NCI-H226 (cell line): ENCODE results near the gene RBFA.
"Not testable (repeated sequence)": the region's sequence is repeated elsewhere in the genome, so short reads cannot be mapped to it uniquely, and the experiment has no call there.

ENCODE experiments used
- DNase-seq: peaks from one replicate; pipeline ENCODE4 v3.0.0-alpha.2; 2015

Gene RBFA, protein sequence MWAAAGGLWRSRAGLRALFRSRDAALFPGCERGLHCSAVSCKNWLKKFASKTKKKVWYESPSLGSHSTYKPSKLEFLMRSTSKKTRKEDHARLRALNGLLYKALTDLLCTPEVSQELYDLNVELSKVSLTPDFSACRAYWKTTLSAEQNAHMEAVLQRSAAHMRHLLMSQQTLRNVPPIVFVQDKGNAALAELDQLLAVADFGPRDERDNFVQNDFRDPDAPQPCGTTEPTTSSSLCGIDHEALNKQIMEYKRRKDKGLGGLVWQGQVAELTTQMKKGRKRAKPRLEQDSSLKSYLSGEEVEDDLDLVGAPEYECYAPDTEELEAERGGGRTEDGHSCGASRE

DNA sequence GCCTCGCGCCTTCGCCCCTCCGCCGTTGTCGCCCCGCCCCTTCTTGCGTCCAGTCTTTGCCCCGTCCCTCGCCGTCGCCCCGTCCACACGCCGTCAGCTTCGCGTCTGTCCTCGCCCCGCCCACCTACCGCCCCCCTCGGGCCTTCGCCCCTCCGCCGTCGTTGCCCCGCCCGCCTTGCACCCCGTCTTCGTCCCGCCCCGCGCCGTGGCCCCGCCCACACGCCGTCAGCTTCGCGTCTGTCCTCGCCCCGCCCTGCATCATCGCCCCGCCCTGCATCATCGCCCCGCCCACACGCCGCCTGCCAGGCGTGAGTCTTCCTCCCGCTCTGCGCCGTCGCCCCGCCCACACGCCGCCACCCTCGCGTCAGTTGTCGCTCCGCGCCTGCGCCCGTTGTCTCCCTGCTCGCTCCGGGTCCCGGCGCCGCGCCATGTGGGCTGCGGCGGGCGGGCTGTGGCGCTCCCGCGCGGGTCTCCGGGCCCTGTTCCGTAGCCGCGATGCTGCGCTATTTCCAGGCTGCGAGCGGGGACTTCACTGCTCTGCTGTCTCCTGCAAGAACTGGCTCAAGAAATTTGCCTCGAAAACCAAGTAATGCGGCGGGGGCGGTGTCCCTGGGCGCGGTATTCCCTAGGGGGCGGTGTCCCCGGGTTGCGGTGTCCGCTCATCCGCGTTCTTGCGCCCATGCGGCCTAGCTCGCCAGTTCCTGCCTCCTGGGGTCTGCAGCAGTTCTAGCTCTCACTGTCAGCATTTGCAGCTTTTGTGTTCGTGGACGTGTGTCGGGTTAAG lies at the start of gene RBFA:
RBFA (plus strand) TSS at position 367 of the 784 bp plus-strand sequence; CDS start at position 429, 62 bp downstream.
- peak; percentile 75 for DNase-seq

DNA sequence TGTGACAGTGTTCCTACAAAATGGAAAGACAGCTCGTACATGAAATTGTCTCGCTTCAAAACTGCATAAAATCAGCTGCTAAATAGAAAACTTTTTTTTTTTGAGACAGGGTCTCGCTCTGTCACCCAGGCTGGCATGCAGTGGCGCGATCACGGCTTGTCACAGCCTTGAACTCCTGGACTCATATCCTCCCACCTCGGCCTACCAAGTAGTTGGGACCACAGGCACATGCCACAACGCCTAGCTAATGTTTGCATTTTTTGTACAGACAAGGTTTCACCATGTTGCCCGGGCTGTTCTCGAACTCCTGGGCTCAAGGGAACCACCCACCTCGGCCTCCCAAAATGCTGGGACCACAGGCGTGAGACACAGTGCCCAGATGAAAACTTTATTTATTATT lies 49.1 kb upstream of the RBFA start:
- DNase-seq, result no peak

DNA sequence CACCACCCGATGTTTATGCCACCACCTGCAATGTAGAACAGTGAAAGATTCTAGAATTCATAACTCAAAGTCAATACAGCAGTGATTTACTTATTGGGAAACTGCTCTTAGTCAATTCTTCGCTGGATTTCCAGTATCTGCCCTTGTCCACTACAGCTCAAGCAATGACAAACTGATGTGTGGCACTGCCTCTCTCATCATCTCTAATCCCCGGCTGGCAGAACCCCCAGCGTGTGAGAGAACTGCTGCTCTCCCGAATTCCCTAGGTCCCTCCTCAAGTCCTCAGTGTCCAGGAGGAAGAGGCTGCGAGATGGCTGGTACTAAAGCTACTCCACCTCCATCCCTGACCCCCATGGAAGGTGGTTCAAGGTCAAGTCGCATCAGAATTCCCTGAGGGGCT lies 47.5 kb upstream of the RBFA start:
- DNase-seq, result no peak

DNA sequence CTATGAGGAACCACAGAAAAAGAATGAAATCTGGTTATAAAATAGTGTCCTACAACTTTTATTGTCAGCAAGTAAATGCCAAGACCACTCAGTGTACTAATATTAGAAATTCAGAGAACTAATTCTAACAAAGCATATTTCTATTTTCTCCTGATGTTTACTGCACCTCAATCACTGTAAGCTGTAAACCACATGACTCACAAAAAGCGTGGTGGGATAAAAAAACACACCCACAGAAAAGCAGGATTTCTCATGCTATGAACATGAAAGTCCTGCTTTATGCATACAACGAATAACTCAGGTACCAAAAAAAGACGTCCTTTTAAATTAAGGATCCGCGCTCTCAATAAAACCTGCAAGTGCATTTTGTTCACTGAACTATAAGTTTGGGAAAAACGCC lies 46.7 kb upstream of the RBFA start:
- DNase-seq, result no peak

DNA sequence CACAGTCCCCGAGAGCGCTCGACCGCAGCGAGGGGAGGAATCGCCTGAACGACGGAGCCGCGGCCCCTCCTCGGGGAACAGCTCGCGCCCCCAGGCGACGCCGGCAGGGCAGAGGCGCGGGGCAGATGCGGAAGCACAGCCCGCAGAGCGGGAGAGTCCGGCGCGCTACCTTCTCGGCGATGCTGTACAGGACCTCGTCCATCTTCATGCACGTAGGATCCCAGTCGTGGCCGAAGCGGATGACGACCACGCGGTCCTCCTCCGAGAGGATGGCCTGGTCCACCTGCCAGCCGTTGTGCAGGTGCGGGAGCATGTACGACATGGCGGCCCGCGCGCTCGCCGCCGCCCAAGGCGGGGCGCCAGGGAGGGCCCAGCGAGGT lies 46.2 kb upstream of the RBFA start:
- peak; percentile 49 for DNase-seq

DNA sequence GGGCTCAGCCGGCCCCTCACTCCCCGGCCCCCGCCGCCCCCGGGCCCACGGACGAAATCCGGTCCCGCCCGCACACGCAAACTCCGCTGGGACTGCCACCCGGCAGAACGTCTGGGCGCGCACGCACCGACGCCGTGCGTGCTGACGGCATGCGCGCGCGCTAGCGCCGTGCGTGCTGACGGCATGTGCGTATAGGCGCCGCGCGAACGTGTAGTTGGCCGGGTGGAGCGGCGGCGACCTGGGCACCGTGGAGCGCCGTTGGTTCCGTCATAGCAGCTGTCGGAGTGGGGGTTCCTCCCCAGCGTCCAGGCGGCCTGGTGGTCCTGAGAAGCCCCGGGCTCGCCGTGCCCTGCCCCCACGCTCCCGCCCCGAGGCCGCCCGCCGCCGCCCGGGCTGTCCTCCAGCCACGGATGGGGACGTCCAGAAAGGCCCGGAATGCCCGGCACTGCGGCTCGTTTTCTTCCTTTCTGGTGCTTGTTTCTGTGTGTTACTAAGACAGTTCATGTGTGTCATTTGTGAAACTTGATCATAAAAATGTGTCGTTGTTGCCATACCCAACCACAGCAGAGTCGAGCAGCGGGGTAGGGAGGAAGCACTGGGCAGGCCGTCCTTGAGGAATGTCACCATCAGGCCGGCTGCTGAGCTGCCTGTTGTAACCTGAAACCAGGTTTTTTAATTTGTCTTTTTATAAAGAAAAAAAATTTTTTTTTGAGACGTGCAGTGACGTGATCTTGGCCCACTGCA lies 45.6 kb upstream of the RBFA start, which contains the start of gene TXNL4A:
TXNL4A (minus strand) TSS at position 113 of the 744 bp plus-strand sequence. CDS start 171 bp downstream, outside the sequence.
- peak; percentile 77 for DNase-seq

DNA sequence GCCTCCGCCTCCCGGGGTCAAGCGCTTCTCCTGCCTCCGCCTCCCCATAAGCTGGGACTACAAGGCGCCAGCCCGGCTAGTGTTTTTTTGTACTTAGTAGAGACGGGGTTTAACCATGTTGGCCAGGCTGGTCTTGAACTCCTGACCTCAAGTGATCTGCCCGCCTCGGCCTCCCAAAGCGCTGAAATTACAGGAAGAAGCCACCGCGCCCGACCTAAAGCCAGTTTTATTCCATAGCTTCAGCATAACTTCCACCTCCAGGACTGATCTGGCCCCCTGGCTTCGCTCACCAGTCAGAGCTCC lies 45.1 kb upstream of the RBFA start:
- no peak for DNase-seq

DNA sequence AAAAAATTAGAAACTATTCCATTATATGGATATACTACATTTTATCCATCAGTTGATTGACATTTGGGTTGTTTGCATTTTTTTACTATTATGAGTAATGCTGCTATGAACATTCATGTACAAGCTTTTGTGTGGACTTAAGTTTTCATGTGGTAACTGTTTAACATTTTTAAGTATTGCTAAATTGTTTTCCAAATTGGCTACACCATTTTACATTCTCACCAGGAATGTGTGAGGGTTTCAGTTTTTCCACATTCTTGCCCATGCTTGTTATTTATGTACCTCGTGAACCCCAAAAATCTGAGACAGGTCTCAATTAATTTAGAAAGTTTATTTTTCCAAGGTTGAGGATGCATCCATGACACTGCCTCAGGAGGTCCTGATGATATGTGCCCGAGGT lies 42.7 kb upstream of the RBFA start:
- no peak for DNase-seq

DNA sequence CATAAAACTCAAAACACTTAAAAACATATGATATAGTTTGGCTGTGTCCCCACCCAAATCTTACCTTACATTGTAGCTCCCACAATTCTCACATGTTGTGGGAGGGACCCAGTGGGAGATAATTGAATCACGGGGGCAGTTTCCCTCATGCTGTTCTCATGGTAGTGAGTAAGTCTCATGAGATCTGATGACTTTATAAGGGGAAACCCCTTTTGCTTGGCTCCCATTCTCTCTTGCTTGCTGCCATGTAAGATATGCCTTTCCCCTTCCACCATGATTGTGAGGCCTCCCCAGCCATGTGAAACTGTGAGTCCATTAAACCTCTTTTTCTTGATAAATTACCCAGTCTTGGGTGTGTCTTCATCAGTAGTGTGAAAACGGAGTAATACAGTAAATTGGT lies 34.5 kb upstream of the RBFA start:
- not testable (repeated sequence) for DNase-seq

DNA sequence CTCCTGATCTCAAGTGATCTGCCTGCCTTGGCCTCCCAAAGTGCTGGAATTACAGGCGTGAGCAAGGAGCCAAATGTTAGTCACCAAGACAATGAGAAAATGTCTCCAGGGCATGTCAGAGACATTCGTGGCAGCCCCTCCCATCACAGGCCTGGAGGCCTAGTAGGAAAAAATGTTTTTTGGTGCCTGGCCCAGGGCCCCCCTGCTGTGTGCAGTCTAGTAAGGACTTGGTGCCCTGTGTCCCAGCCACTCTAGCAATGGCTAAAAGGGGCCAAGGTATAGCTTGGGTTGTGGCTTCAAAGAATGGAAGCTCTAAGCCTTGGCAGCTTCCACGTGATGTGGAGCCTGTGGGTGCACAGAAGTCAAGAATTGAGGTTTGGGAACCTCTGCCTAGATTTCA lies 33.4 kb upstream of the RBFA start:
- no peak for DNase-seq

DNA sequence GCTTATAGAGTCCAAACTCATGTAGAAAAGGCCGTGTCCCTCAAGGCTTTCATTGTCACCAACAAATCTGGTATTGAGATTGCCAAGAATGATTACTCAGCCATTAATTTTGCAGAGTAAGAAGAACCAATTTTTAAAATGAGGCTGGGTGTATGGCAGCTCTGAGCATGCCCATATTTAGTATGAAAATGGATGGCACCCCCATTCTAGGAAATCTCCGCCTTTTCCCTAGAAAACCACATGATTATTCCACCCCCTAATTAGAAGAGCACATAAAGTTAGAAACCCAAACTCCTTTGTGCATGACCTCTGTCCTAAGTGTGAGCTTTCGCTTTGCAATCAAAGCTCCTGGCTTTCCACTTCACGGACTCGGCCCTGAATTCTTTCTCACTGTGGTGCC lies 31.8 kb upstream of the RBFA start:
- no peak for DNase-seq

DNA sequence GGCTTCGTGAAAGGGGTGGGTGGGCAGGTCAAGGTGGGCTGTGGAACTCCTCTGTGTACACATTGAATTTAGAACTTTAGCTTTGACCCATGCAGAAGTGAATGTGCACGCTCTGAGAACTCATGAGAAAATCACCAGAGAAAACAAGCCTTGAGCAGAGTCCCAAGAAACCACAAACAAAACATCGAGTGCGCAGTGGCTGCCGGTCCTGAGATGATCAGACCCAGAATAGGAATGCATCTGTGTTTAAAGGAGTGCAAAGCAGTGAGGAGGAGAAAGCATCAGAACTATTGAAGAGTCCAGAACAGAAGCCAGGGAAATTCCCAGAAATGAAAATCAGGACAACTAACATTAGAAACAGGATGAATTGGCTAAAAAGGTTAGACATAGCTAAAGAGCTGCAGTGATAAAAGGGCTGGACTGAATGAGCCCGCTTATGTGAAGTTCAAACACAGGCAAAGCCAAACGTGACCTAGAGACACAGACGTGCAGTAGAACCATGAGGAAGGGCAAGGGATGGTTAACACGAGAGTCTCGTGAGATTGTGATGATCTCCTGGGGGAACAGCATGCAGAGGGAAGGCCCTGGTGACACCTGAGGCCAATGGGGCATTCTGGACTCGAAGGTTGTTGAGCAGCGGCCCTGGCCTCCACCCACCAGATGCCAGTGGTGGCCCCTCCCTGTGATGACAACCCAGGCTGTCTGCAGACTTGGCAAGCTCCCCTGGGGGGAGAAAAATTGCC lies 29.5 kb upstream of the RBFA start:
- DNase-seq, result no peak

DNA sequence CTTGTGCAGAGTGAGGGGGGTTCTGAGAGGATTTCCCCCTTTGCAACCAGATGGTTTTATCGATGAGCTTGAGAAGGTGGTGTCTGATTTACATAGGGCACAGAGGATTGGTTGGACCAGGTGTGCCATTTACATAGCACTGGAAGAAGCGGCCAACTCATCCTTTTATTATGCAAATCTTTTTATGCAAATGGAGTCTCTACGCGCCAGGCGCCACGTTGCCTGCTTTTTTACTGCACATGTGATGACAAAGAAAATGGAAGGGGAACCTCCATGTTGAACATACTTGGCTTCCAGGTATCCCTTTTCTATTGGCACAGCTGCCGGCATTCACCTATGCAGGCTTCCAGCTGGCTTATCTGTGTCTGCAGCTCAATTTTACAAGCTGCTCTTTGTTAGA lies 27.5 kb upstream of the RBFA start:
- DNase-seq, result no peak

DNA sequence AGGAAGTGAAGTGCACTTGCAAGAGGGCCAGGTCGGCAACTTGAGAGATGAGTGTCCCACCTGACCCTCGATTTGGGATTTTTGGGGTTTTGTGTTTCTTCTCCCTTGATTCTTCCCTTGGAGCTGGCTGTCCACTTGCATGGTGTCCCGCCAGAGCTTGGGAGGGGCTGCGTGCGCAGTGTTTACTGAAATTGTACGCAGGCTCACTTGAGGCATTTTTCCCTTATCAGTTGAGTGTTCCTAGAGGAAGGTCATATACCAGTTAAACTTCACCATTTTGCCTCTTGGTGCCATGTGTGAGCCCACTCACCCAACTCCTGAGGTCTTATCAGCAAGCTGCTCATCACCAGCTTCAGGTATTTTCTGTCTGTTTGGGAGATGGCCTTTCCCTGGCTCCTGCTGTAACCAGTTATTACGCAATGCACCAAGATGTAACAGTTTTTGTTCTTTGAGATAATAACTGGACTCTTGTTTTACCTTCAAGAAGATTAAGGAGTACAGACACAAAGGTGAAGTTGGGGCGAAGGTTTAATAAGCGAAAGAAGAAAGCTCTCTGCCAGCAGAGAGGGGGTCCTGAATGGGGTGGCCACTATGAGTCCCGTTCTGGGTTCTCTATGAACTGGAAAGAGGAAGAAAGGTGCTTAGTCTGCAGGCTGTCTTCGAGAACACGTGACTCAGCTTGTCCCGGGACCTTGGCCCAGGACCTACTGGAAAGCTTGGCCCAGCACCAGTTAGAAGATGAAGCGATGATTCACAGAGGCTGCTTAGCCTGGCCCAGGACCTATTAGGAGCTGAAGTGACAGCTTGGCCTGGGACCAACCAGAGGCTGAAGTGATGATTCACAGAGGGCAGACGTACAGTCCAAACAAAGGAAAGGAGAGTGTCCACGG lies 24.3 kb upstream of the RBFA start:
- peak; percentile 88 for DNase-seq

DNA sequence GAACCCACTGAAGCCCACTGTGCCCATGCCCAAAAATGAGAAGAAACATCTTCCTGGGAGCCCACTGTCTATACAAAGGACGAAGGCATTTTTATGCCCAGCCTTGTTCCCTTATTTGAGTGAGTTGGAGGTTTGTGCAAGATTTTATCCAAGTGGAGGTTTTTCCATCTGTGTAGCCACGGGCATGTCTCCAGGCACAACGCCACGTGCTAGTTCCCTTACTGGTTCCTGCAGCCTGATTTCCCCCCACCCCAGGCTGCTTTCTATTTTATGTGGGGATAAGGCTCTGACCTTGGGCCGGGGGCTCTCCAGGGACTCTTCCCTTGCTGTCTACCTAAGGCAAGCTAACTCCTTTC lies 23.7 kb upstream of the RBFA start:
- DNase-seq, result no peak

DNA sequence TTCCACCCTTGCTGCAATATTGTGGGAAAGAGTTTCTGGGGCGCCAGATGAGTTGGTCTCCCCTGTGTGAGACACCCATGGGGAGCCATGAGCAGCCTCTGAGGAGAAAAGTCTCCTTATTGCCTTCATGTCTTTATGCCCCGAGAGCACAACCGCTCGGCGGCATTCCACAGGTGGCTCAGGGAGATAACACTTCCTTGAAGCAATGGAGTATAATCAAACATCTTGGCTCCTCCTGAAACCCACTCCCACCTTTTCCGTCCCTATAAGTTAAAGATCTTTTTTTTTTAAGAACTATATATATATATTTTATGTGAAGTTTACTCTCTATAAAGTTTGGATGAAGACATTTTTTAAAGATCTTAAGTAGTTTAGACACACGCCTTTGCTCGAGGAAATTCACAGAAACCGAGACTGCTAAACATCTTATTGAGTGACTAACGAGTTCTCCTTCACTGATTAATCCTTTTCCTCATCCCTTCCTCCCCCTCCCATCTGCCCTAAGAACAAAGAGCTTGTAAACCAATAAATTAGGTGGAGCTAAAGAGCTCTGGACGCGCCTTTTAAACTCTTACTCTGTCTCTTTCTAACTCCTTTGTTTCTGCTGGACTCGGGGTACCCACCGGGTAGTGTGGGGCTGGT lies 22.6 kb upstream of the RBFA start:
- not testable (repeated sequence) for DNase-seq

DNA sequence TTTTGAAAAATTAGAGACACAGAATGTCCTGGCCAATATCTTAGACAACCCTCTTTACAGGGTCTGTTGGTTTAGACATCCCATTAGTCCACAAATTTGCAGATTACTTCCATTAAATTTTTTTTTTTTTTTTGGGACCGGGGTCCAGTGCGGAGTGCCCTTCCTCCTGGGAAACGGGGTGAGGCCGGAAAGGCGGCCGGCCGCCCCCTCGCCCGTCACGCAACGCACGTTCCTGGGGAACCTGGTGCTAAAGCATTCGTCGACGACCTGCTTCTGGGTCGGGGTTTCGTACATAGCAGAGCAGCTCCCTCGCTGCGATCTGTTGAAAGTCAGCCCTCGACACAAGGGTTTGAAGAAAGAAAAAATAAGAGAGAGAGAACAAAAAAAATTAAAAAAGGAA lies 21.5 kb upstream of the RBFA start:
- no peak for DNase-seq

DNA sequence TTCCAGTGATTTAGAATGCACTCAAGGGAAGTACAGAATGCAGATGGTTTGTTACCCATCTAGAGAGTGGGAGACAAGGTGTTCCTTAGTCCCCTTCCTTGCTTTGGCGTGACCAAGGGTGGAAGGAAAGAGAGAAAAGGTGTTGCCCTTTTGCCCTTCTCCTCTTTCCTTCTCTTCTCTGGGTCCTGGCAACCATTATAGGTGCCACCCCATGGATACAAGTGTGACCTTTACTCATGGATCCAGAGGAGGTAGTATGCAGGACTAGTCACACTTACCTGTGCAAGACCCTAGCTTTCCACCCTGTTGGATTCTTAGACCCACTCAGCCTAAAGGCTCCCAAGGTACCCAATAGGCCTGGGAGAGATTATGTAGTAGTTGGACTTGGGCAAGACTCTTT lies 11.6 kb upstream of the RBFA start:
- DNase-seq, result no peak

DNA sequence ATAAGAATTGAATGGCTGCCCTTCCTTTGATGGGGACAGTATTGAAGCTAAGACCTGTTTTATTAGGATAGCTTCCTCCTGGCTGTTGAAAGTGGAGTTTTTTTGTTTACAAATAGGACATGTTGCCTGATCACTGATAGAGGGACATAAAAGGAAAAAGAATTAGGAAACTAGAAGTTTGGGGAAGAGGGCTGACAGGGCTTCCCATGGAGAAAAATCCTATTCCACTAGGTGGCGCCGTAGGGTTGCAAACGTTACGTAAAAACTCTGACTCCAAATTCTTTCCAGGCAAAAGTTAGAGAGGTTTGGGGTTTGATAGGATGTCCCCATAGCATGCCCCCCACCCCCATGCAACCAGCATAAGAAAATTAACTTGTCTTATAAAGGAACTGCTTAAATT lies 11.1 kb upstream of the RBFA start:
- DNase-seq, result no peak

DNA sequence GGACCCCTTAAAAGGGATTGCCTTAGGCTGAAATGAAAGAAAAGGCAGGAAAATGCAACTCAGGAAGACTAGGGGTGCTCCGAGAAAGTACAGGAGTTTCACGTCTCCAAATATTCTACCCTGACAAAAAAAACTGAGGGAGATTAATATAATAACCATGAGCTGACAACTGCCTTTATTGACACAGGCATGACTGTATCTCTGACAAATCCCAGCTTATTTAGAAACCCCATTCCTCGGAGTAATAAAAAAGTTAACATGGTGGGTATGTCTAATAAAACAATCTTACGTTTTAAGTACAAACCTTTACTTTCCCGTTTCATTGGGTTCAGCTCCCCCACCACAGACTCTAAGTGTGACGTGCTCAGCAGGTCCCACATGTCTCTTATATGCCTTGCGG lies 7.9 kb upstream of the RBFA start:
- DNase-seq, result no peak

DNA sequence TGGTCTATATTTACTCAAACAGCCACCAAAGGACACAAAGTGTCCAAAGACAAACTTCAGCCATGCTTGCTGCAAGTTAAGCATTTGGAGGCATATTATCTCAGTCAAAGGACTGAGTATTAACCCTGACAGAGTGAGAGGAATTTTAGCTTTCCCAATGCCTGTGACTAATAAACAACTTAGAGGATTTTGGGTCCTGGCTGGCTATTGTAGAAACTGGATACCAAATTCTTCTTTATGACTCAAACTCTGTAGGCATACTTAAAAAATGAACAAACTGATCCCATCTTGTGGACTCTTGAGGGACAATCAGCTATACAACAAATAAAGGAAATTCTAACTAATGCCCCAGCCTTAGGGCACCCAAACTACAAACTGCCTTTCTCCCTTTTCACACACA lies 6.5 kb upstream of the RBFA start:
- DNase-seq, result not testable (repeated sequence)

DNA sequence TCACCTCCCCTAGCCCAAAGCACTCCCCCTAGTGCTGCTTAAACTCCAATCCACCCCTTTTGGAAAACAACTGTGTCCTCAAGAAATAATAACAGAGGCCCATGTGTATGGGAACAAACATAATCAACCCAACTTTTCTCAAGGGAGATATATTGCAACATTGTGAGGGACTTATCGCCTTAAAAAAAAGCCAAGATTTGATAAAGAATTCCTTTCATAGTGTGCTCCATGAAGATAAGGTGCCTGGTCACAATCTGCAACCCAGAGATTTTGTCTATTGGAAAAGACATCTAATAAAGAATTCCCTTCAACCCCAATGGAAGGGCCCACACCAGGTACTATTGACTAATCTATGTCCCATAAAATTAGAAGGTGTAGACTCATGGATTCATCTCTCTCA lies 4.5 kb upstream of the RBFA start:
- DNase-seq, result no peak
